NCI-H2081 treated with DMSO at 0.1 percent for 48 hours (cell line): ENCODE results near the gene ADAMTS7.
A peak's percentile ranks its signal among the peaks of the same experiment; 100 is the strongest.
"Not testable (repeated sequence)": the region's sequence is repeated elsewhere in the genome, so short reads cannot be mapped to it uniquely, and the experiment has no call there.

Experiments
- DNase-seq: peaks from one replicate; lab custom pipeline; 2025; lab: John Stamatoyannopoulos, UW

The ADAMTS7 gene

GRCh38 chr15:78753751-78754535 is 57.3 kb downstream of the ADAMTS7 start:
- DNase-seq: not testable (repeated sequence)

GRCh38 chr15:78753359-78753659 is 58.0 kb downstream of the ADAMTS7 start:
- DNase-seq: not testable (repeated sequence)

- no peak for DNase-seq
Observed at GRCh38 chr15:78752492-78753358, 58.5 kb downstream of the ADAMTS7 start.

GRCh38 chr15:78751602-78751979 is 59.7 kb downstream of the ADAMTS7 start:
- DNase-seq: no peak

GRCh38 chr15:78750974-78751601 is 60.2 kb downstream of the ADAMTS7 start:
- peak; percentile 47 for DNase-seq

- no peak for DNase-seq
Observed at GRCh38 chr15:78750566-78750965, 60.7 kb downstream of the ADAMTS7 start.

GRCh38 chr15:78749831-78750230 is 61.4 kb downstream of the ADAMTS7 start:
- no peak for DNase-seq

- DNase-seq: not testable (repeated sequence)
Observed at GRCh38 chr15:78747877-78748276, 63.4 kb downstream of the ADAMTS7 start.

- not testable (repeated sequence) for DNase-seq
Observed at GRCh38 chr15:78741674-78742073, 69.6 kb downstream of the ADAMTS7 start.

GRCh38 chr15:78740904-78741274 is 70.4 kb downstream of the ADAMTS7 start:
- DNase-seq: no peak

- DNase-seq: no peak
Observed at GRCh38 chr15:78739996-78740903, 71.0 kb downstream of the ADAMTS7 start.

- no peak for DNase-seq
Observed at GRCh38 chr15:78739206-78739605, 72.1 kb downstream of the ADAMTS7 start.

- DNase-seq: not testable (repeated sequence)
Observed at GRCh38 chr15:78737931-78738558, 73.2 kb downstream of the ADAMTS7 start.

GRCh38 chr15:78737187-78737820 is 74.0 kb downstream of the ADAMTS7 start:
- DNase-seq: no peak

GRCh38 chr15:78736286-78736685 is 75.0 kb downstream of the ADAMTS7 start:
- not testable (repeated sequence) for DNase-seq

- no peak for DNase-seq
Observed at GRCh38 chr15:78734451-78735064, 76.7 kb downstream of the ADAMTS7 start.

- no peak for DNase-seq
Observed at GRCh38 chr15:78732634-78733033, 78.6 kb downstream of the ADAMTS7 start.

- DNase-seq: no peak
Observed at GRCh38 chr15:78730955-78731354, 80.3 kb downstream of the ADAMTS7 start.

GRCh38 chr15:78728427-78728826 is 82.8 kb downstream of the ADAMTS7 start:
- DNase-seq: not testable (repeated sequence)

- no peak for DNase-seq
Observed at GRCh38 chr15:78727561-78727960, 83.7 kb downstream of the ADAMTS7 start.
